Umbilical cord (tissue), 2 donors: ENCODE data around the gene ANTKMT. TPM values are rescaled to one million over a fixed set of nuclear protein-coding genes. Genes with fewer than 3 reads are reported as not detected.
"Not testable (repeated sequence)": the region's sequence is repeated elsewhere in the genome, so short reads cannot be mapped to it uniquely, and the experiment has no call there.

Source experiments
- DNase-seq: peaks from one replicate; pipeline ENCODE4 v3.0.0-alpha.2; 2015; ENCODE audit warnings: low spot score
- total RNA-seq: library from RNA; depleted of rRNA; stranded (reverse); fragments of >200 nt; gene quantifications from one replicate; pipeline ENCODE4 v1.2.3, GENCODE V29; 2014; ENCODE audit warnings: low replicate concordance; ENCODE audit not compliant: insufficient read depth

Gene ANTKMT
- total RNA-seq, 1 donor from 2014 or later: 35.6 TPM

GRCh38 chr16:680967-681745 lies 39.8 kb upstream of the ANTKMT start:
- no peak for DNase-seq

- no peak for DNase-seq
Measured at GRCh38 chr16:681746-682427, 39.1 kb upstream of the ANTKMT start.

GRCh38 chr16:682493-683395 lies 38.2 kb upstream of the ANTKMT start:
- DNase-seq: no peak

- DNase-seq: no peak
Measured at GRCh38 chr16:683396-684070, 37.4 kb upstream of the ANTKMT start.

GRCh38 chr16:684071-684794 lies 36.7 kb upstream of the ANTKMT start, which contains the start of gene JMJD8:
TSS of gene JMJD8 (minus strand) at chr16:684334. CDS start at chr16:684319, 15 bp downstream.
- peak; percentile 97 for DNase-seq

GRCh38 chr16:684961-685696 lies 35.8 kb upstream of the ANTKMT start:
- no peak for DNase-seq

GRCh38 chr16:685967-686366 lies 35.0 kb upstream of the ANTKMT start:
- DNase-seq: no peak

GRCh38 chr16:686459-687260 lies 34.3 kb upstream of the ANTKMT start:
- no peak for DNase-seq

GRCh38 chr16:687499-687898 lies 33.4 kb upstream of the ANTKMT start:
- no peak for DNase-seq

- no peak for DNase-seq
Measured at GRCh38 chr16:689175-689897, 31.6 kb upstream of the ANTKMT start.

GRCh38 chr16:691242-691641 lies 29.7 kb upstream of the ANTKMT start:
- DNase-seq: not testable (repeated sequence)

- no peak for DNase-seq
Measured at GRCh38 chr16:692356-693108, 28.4 kb upstream of the ANTKMT start.

GRCh38 chr16:693364-693763 lies 27.6 kb upstream of the ANTKMT start:
- DNase-seq: no peak

- no peak for DNase-seq
Measured at GRCh38 chr16:693766-694165, 27.2 kb upstream of the ANTKMT start.

- DNase-seq: no peak
Measured at GRCh38 chr16:694187-694862, 26.6 kb upstream of the ANTKMT start.

- no peak for DNase-seq
Measured at GRCh38 chr16:694863-695354, 26.0 kb upstream of the ANTKMT start.
